Globus pallidus (tissue), 1 donor: Measurements from ENCODE around the gene PUM2.
A peak's percentile ranks its signal among the peaks of the same experiment; 100 is the strongest.

ENCODE experiments used
- DNase-seq: peaks from one replicate; pipeline ENCODE4 v3.0.0-alpha.2; 2015; ENCODE audit warnings: low spot score

The PUM2 gene

DNA sequence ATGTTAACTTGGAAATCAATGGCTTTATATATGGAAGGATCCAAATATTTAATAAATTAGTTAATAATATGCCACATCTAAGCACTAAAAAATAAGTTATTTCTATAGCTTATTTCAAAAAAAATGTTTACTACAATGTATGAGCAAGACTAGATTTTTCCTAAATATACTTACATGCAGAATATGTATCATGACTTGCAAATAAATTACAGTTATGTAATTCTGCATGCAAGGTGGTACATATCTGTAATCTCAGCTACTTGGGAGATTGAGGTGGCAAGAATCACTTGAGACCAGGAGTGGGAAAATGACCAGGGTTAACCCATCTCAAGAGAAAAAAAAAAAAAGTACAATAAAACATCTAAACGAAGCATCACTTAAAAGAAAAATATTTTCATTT lies 11.6 kb downstream of the PUM2 start:
- DNase-seq, result no peak

DNA sequence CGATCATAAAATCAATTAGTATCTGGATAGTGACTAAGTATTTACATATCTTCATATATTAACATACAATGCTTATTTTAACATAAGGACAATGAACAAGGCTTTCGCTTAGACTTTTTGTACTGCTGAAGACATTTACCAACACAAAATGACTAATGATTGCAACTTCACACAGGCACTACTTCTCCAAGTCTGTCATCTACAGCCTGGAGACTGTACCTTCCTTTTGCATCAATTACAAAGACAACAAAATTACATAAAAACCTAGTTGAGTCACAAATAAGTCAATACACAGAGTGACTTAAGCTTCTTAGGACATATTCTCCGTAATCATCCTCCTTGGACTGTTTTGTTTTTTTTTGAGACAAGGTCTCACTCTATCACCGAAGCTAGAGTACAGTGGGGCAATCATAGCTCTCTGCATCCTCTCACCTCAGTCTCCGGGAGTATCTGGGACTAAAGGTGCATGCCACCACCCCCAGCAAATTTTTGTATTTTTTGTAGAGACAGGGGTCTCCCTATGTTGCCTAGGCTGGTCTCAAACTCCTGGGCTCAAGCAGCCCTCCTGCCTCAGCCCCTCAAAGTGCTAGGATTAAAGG lies 15.9 kb downstream of the PUM2 start:
- DNase-seq, result no peak

DNA sequence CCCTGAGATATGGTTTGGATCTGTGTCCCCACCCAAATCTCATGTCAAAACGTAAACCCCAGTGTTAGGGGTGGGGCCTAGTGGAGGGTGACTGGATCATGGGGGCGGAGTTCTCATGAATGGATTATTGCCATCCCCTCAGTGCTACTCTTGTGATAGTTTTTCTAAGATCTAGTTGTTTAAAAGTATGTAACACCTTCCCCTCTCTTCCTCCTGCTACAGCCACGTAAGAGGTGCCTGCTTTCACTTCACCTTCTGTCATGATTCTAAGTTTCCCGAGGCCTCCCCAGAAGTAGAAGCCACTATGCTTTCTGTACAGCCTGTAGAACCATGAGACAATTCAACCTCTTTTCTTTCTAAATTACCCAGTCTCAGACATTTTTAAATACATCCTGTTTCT lies 16.9 kb downstream of the PUM2 start:
- DNase-seq, result no peak

DNA sequence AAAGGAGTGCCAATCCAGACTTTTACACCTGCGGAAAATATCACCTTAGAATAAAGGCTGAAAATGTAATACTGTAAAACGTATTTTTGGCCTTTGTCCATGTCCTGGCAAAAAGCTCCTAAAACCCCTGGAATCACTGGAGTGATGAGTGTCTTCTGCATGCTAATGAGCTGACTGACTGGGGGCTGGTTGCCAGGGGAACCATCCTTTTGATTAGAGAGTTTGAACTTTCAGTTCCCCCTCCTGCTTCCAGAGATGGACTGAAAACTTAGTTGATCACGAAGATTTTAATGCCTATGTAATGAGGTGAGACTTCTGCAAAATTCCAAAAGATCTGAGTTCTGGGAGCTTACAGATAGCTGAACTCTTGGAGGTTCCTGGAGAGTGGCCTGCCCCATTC lies 20.5 kb downstream of the PUM2 start:
- no peak for DNase-seq

DNA sequence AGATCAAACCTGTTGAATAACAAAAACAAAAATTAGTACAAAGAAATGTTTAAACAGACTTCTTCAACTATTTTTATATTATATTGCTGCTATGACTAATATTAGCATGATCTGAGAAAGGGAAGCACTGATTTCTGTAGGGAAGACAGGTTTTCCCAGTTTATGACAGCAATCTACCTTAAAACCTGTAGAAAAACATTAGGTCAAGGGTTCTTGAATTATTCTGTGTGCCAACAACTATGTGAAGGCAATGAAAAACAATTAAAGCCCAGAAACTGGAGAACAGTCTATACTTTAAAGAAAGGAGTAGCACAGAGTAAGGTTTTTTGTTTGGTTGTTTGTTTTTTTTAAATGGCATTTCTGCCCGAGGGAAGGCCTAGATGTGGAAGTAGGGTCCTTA lies 23.3 kb downstream of the PUM2 start:
- DNase-seq, result no peak

DNA sequence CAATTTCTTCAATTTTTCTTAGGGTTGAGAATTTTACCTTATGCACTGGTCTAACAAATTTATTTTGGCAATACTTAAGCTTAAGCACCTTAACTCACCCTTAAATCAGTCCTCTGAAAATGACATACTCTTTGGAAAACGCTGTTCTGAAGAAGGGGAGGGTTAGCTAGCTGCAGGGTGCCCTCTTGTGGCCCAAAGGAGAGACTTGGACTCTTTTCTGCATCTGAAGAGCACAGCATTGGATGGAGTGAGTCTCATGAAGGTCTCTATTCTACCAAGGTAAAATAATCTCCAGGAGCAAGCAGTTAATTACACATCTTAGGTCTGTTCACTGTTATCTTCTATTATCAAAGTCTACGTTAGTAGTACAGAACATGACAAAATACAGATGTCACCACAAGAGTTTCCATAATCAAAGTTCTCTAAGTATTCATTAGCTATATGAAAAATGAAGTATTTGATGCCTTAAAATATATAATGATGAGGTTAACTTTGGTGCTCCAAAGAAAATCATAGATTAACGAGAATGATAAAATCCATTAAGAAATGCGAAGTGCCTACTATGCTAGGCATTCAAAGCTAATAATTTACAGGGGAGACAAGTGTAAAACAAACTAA lies 24.4 kb downstream of the PUM2 start:
- DNase-seq, result peak; percentile 68

DNA sequence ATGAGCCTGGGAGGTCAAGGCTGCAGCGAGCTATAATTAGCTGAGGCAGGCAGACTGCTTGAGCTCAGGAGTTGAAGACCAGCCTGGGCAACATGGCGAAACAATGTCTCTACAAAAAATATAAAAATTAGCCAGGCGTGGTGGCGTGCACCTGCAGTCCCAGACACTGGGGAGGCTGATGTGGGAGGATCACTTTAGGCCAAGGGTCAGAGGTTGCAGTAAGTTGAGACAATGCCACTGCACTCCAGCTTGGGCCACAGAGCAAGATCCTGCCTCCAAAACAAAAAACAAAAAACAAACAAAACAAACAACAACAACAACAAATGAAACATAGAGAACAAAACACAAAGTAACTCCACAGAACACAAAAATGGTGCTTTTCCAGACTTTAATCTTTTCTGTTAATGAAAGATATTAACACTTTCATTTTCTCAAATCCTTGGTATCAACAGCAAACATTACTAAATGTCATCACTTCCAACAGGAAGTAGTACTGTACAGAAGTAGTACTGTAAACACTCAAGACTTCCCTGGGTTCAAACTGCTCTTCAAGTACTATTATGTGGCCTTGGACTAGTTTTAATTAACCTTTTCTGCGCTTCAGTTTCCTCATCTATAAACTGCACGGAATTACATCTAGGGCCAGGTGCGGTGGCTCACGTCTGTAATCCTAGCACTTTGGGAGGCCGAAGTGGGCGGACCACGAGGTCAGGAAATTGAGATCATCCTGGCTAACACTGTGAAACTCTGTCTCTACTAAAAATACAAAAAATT lies 27.9 kb downstream of the PUM2 start:
- no peak for DNase-seq

DNA sequence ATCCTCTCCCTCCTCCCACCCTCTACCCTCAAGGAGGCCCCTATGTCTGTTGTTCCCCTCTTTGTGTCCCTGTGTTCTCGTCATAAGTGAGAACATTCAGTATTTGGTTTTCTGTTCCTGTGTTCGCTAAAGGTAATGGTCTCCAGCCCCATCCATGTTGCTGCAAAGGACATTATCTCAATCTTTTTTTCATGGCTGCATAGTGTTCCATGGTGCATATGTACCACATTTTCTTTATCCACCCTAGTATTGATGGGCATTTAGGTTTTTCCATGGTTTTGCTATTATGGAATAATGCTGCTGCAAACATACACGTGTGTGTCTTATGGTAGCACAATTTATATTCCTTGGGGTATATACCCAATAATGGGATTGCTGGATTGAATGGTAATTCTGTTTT lies 33.0 kb downstream of the PUM2 start:
- DNase-seq, result no peak

DNA sequence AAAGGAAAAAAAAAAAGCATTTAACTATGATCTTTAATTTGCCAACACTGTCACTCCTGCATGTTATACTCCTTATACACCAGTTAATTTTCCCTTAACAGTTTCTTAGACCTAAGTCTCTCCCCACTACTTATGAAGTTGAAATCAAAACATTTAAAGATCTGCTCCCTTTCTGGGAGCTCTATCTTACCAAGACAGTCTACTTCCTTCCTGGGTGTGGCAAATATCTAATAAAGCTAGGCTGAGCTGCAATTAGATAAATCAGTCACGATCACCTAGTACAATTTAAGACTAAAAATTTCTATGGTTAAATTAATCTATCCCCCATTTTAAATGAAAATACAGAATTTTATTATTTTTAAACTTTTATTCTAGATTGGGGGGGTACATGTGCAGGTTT lies 33.4 kb downstream of the PUM2 start:
- DNase-seq, result no peak

DNA sequence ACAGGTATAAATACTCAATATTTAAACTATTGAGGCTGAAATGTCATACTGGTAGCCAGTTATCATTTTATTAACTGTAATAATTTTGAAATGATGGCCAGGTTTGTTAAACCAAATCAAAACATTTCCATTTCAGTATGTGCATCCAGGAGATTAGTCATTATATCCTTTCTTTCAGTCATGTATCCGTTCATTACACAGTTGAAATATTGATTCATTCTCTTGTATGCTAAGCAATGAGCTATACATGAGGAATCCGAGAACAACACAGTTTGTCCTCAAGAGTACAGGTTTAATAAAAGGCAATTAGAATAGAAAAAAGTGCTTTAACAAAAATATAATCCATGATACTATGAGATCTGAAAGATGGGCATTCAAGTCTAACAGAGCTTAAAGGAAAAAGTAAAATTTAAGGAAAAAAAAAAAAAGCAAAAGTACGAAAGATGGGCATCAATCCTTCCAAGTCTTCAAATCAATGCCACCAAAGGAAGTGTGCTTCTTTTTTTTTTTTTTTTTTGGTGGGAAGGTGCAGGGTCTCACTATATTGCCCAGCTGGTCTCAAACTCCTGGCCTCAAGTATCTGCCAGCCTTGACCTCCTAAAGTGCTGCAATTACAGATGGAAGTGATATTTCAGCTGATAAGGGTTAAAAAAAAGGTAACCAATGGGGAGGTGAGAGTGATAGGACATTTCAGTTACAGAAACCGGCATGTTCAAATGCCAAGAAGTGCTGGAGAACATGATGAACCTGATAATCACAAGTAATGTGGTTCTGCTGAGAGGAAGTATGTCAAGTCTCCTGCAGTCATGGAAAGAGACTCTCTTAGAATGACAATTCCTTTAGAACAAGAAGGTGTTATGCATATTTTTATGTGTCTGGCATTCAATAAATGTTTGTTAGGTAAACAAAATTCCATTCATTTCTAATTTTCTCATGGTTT lies 35.8 kb downstream of the PUM2 start:
- DNase-seq, result no peak

DNA sequence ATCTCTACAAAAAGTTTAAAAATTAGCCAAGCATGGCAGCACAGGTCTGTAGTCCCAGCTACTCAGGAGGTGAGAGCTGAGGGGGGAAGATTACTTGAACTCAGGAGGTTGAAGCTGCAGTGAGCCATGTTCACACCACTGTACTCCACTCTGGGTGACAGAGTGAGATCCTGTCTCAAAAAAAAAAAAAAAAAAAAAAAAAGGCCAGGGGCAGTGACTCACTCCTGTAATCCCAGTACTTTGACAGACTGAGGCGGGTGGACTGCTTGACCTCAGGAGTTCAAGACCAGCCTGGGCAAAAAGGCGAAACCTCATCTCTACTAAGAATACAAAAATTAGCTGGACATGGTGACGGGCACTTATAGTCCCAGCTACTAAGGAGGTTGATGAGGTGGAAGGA lies 37.0 kb downstream of the PUM2 start:
- no peak for DNase-seq

DNA sequence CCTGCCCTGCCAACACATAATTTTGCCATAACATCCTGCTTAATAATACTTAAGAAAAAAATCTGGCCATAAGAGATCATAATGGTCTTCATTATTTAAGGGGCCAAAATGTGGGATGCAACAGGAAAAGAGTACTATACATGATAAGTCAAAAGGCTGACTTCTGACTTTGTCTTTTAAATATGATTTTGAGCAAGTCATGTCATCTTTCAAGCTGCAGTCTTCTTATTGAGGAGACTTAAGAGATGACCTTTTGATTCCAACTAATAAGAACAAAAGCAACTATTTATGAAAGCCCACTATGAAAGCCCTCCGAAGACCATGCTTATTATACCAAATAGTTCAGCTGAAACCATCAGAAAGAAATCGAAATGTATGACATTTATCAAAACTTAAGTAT lies 41.6 kb downstream of the PUM2 start:
- no peak for DNase-seq

DNA sequence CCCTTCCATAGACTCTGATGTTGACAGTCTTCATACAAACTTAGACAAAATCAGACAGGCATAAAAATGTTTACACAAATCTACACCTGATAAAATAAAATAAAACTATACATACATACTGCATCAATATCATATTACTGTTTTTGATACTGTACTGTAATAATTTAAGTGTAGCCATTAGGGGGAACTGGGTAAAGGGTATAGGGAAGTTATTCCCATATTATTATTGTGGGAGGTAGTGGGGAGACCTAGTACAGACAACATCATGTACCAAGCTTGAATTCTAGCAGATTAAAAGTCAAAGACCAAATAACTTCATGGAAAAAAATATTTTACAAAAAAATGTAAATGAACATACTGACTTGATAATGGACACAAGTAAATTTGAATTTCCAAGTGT lies 43.3 kb downstream of the PUM2 start:
- no peak for DNase-seq

DNA sequence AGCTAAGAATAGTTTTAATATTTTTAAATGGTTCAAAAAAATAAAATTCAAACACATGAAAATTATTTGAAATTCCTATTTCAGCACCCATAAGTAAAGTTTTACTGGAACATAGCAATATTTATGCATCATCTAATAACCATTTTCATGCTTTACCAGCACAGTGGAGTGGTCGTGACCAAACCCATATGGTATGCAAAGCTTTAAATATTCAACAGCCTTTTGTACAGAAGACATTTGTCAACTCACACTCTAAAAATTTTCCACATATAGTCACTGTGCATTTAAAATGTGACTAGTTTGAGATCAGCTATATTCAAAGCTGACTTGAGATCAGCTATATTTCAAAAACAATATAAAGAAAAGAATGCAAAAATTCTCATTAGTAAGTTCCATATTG lies 46.2 kb downstream of the PUM2 start:
- DNase-seq, result no peak

DNA sequence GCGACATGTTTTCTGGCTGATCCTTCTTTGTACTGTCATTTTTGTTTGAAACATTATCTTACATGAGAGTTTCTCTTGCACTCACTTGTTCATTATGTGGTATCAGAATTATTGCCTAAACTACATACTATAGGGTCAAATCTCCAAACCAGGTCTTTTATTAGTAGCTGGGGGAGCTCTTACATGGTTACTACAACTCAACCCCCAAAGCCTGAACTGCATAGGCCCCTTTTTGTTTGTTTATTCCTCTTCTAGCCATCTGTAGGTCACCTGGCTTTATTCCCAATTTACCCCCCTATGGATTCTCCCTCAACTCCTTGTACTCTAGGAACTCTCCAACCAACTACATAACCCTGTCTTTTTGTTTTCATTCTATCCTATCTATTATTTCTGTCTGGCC lies 46.7 kb downstream of the PUM2 start:
- no peak for DNase-seq

DNA sequence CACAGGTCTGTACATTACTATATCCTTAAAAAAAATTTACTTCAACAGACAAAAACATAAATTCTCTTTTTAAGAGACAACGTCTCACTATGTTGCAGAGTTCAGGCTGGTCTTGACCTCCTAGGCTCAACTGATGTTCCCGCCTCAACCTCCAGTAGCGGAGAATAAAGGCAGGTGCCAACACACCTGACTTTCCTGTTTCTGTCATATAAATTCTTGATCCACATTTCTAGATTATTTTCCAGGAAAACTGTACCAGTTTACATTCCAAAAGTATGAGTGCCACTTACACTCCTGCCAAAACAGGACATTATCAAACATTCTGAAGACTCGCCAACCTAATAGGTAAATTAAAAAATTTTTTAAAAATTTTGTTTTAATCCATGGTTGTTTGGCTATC lies 48.6 kb downstream of the PUM2 start:
- DNase-seq, result no peak

DNA sequence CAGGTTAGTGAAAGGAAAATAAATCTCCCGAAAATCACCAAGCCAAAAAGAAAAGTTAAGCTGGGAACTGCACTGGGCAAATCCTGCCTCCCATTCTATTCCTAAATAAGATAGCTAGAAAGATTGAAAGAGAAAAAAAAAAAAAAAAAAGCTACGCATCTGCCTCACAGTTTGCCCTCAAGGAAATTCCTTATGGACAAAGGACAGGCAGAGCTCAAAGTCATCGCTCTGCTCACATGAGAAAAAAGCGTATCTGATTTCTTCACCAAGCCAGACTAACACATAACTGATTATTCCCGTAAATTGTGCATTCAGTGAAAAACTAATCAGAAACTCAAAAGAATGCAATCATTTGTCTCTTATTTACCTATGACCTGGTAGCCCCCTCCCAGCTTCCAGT lies 50.0 kb downstream of the PUM2 start:
- no peak for DNase-seq

DNA sequence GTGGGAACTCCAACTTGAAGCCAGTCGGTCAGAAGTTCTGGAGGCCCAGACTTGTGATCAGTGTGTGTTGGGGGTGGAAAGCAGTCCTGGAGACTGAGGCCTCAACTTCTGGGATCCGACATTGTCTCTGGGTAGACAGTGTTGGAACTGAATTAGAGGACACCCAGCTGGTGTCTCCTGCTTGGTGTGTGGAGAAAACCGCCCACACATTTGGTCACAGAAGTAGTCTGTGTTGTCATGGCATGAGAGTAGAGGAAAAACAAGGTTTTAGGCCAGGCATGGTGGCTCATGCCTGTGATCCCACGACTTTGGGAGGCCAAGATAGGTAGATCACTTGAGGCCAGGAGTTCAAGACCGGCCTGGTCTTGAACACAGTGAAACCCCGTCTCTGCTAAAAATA lies 51.5 kb downstream of the PUM2 start:
- no peak for DNase-seq

DNA sequence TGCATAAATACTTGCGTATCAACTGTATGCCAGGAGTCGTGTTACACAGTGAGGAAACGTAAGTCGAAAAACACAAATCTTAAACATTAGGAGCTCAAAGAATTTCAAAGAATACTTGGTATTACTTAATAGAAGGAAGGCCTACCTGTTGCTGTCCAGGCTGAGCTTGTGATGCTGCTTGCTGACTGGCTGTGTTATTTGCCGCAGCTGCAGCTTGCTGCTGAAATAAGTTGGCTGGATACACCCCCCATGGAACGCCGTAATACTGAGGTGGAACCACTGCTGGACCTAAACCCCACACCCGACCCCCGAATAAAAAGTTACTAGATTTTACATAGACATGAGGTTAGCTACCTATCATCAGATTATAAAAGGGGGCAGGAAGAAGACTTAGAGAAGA lies 56.4 kb downstream of the PUM2 start:
- DNase-seq, result no peak

DNA sequence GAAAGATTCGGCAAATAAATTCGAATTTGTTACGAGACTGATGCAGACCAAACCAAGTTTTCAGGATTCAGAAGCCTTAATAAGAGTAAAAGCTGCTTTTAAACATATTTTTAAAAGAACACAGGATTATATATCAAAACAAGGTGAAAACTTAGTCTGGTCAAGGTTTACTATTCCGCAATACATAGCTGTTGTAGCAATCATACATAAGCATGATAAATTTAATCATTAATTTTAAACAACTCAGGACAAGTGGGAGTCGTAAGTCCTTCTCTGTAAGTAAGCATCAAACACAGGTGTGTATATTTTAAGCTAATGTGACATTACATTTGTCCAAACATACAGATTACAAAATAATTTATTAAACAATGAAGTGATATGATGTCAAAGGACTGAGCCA lies 57.7 kb downstream of the PUM2 start:
- DNase-seq, result no peak

DNA sequence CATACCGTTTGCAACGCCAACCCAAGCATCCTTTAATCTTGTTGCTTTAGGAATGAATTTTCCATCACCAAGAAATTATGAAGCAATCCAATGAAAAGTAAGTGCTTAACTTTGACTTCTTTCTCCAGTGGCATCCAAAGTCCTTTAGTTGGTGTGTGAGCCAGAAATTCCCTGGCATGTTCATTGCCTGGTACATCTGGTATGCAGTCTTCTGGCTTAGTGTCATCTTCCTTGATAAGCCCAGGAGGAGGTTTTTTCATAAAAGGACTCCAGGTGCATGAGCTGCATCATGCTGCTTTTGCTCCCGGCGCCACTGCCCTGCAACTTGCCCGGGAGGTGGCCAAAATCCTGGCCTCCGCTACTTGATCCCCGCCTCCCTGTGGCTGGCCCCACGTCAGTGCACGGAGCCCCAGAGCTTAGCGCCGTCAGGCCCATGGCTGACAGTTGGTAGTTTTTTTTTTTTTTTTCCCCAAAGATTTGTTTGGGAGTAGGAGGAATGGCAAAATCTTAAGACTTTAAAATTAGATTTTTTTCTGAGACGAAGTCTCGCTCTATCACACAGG lies 58.7 kb downstream of the PUM2 start:
- no peak for DNase-seq

DNA sequence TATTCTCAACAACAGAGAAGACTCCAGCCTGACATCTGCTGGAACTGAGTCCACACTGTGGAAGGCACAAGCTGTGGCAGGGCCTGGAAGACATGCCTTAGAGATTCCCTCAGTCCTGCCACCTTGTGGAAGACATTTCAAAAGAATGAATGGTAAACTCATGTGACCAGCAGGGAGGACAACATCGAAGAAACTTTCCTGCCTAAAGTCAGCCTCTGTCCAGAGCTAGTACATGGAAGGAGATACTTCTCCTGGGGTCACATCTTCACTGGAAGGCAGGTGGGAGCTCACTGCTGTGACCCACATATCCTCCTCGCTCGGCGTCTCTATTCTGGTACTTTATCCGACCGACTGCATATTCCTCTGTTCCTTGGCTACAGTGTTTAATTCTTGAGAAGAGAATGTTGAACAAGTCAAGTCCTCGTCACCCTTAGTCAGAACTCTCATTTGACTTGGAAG lies 59.5 kb downstream of the PUM2 start:
- peak; percentile 69 for DNase-seq
